Measurements from ENCODE around the gene SKIDA1. TPM values are rescaled to one million over a fixed set of nuclear protein-coding genes. Genes with fewer than 3 reads are reported as not detected.

Gene SKIDA1
- total and polyA plus RNA-seq, 11 donors, result 0.61 to 5.4 (median 3.1) TPM

GRCh38 chr10:21514129-21514817, 11.2 kb downstream of the SKIDA1 start:
- DNase-seq, result no peak
- H3K27ac ChIP-seq, result no peak overlapping the region
- H3K36me3 ChIP-seq, result no peaks in the 10 kb centered on the region
- peaks cover 0 to 66% (median 0%) of the 10 kb centered on the region in 9 donors for H3K27me3 ChIP-seq
- intact Hi-C loops (cut with DNase I), result loop anchor here in 1 of 10 donors (10.0 kb wide), 1 partner anchor 161 kb away; no protein-coding TSS in a partner anchor
- no peaks in the 10 kb centered on the region for H3K9me3 ChIP-seq
- WGBS, 4 donors, result 64 to 75% (median 69%) methylated on average over 6 of the region's 6 CpGs
- no peak for TF ChIP-seq CTCF (IDR thresholded peaks at IDR 0.05)
- no peak for TF ChIP-seq POLR2A (IDR thresholded peaks at IDR 0.05)
- H3K4me3 ChIP-seq, result peak overlapping the region in 10 of 12 donors; percentile 23 to 80 (median 70)
- peaks cover 0 to 33% (median 12%) of the 10 kb centered on the region in 12 donors for H3K4me1 ChIP-seq
- ATAC-seq, result no peak

- DNase-seq (no peak), ATAC-seq (no peak)
- 91 to 98% (median 95%) methylated on average over 1 of the region's 1 CpG for WGBS, 4 donors
- Histone ChIP-seq H3K27ac (no peak overlapping the region), H3K4me3 (no peak overlapping the region), H3K4me1 (peaks cover 0 to 30% (median 7%) of the 10 kb centered on the region in 12 donors), H3K9me3 (no peaks in the 10 kb centered on the region), H3K27me3 (peaks cover 0 to 58% (median 0%) of the 10 kb centered on the region in 9 donors), H3K36me3 (no peaks in the 10 kb centered on the region)
- intact Hi-C loops (cut with DNase I), result loop anchor here in 1 of 10 donors (10.0 kb wide), 1 partner anchor 161 kb away; no protein-coding TSS in a partner anchor
- TF ChIP-seq POLR2A (IDR thresholded peaks at IDR 0.05) (no peak), CTCF (IDR thresholded peaks at IDR 0.05) (no peak)
Measured at GRCh38 chr10:21513405-21513788, 12.1 kb downstream of the SKIDA1 start.

GRCh38 chr10:21512573-21513404, 12.7 kb downstream of the SKIDA1 start:
- DNase-seq (no peak), ATAC-seq (no peak)
- Histone ChIP-seq H3K27me3 (peaks cover 0 to 52% (median 0%) of the 10 kb centered on the region in 9 donors), H3K4me1 (peaks cover 0 to 24% (median 5%) of the 10 kb centered on the region in 12 donors), H3K36me3 (no peaks in the 10 kb centered on the region), H3K27ac (no peak overlapping the region), H3K9me3 (no peaks in the 10 kb centered on the region), H3K4me3 (no peak overlapping the region)
- intact Hi-C loops (cut with DNase I), result loop anchor here in 1 of 10 donors (10.0 kb wide), 1 partner anchor 162 kb away; no protein-coding TSS in a partner anchor
- 72 to 89% (median 84%) methylated on average over 2 of the region's 2 CpGs for WGBS, 4 donors
- TF ChIP-seq CTCF (IDR thresholded peaks at IDR 0.05), result no peak
- TF ChIP-seq POLR2A (IDR thresholded peaks at IDR 0.05), result no peak
